ENCODE measurements around the gene CERS3.

DNA sequence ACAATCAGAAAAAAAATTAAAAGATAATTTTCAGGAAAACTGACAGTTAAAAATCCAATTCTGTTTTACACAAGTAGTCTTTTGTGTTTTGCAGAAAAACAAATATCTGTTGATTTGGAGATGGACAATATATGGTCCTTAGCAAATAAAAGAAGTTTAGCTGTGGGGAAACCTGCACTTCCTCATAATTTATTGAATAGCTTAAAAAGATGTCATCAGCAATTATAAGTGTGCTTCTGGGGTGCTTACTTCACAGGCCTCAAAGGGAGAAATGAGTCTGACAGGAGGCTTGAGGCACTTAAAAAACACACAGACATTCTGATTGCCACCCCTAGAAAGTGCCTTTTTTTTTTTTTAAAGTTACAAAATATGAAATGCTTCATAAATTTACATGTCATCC lies 31.6 kb upstream of the CERS3 start:
- no peak for TF ChIP-seq POLR2A (IDR thresholded peaks at IDR 0.05)
- no peak for TF ChIP-seq CTCF (IDR thresholded peaks at IDR 0.05)

Data from lower leg skin (tissue), 3 donors.